ENCODE measurements around the gene ACOT8.
"Not testable (repeated sequence)": the region's sequence is repeated elsewhere in the genome, so short reads cannot be mapped to it uniquely, and the experiment has no call there.

Gene ACOT8
- total RNA-seq = 13.5 to 20.7 (median 15.2) reads per million in 3 donors

- peak within 1 kb of the TSS; percentile 89 for H3K4me3 ChIP-seq (ENCODE audit: insufficient read depth, low read depth, low read length, poor library complexity, severe bottlenecking)
- peaks cover 11% of the 10 kb centered on the region for H3K4me1 ChIP-seq (ENCODE audit: control insufficient read depth, insufficient read depth, low read length, poor library complexity, severe bottlenecking)
- peak; percentile 84 to 93 (median 90) for DNase-seq
- peak within 1 kb of the TSS; percentile 84 for H3K27ac ChIP-seq (ENCODE audit: insufficient read depth, low read length, poor library complexity, severe bottlenecking)
- no peaks in the 10 kb centered on the region for H3K36me3 ChIP-seq (ENCODE audit: control insufficient read depth, insufficient read depth, low read length)
- H3K27me3 ChIP-seq (replicated peaks; ENCODE audit: control insufficient read depth, insufficient read depth, low read length, poor library complexity, severe bottlenecking) = no peaks in the 10 kb centered on the region
- no peaks in the 10 kb centered on the region for H3K9me3 ChIP-seq (ENCODE audit: control insufficient read depth, low read length)
These were observed at the start of gene ACOT8, which contains the start of gene ZSWIM3 for GRCh38 chr20:45857114-45857881. Gene ACOT8 (minus strand): TSS chr20:45857392. CDS start chr20:45857315, 77 bp downstream. Gene ZSWIM3 (plus strand): TSS chr20:45857614. CDS start chr20:45857826, 212 bp downstream.

GRCh38 chr20:45905505-45906079, 48.4 kb upstream of the ACOT8 start:
- Histone ChIP-seq H3K9me3 (ENCODE audit: control insufficient read depth, low read length) (no peaks in the 10 kb centered on the region), H3K36me3 (ENCODE audit: control insufficient read depth, insufficient read depth, low read length) (no peaks in the 10 kb centered on the region), H3K4me3 (ENCODE audit: insufficient read depth, low read depth, low read length, poor library complexity, severe bottlenecking) (no peak overlapping the region), H3K27ac (ENCODE audit: insufficient read depth, low read length, poor library complexity, severe bottlenecking) (no peak overlapping the region), H3K27me3 (replicated peaks; ENCODE audit: control insufficient read depth, insufficient read depth, low read length, poor library complexity, severe bottlenecking) (no peaks in the 10 kb centered on the region), H3K4me1 (ENCODE audit: control insufficient read depth, insufficient read depth, low read length, poor library complexity, severe bottlenecking) (no peaks in the 10 kb centered on the region)
- no peak for DNase-seq

- Histone ChIP-seq H3K4me1 (ENCODE audit: control insufficient read depth, insufficient read depth, low read length, poor library complexity, severe bottlenecking) (no peaks in the 10 kb centered on the region), H3K27me3 (replicated peaks; ENCODE audit: control insufficient read depth, insufficient read depth, low read length, poor library complexity, severe bottlenecking) (no peaks in the 10 kb centered on the region), H3K36me3 (ENCODE audit: control insufficient read depth, insufficient read depth, low read length) (no peaks in the 10 kb centered on the region), H3K27ac (ENCODE audit: insufficient read depth, low read length, poor library complexity, severe bottlenecking) (no peak overlapping the region), H3K4me3 (ENCODE audit: insufficient read depth, low read depth, low read length, poor library complexity, severe bottlenecking) (no peak overlapping the region), H3K9me3 (ENCODE audit: control insufficient read depth, low read length) (no peaks in the 10 kb centered on the region)
- DNase-seq = no peak
These were observed 47.7 kb upstream of the ACOT8 start for GRCh38 chr20:45904583-45905504.

GRCh38 chr20:45902199-45902701, 45.1 kb upstream of the ACOT8 start:
- Histone ChIP-seq H3K36me3 (ENCODE audit: control insufficient read depth, insufficient read depth, low read length) (peaks cover 17% of the 10 kb centered on the region), H3K27me3 (replicated peaks; ENCODE audit: control insufficient read depth, insufficient read depth, low read length, poor library complexity, severe bottlenecking) (no peaks in the 10 kb centered on the region), H3K9me3 (ENCODE audit: control insufficient read depth, low read length) (no peaks in the 10 kb centered on the region), H3K4me1 (ENCODE audit: control insufficient read depth, insufficient read depth, low read length, poor library complexity, severe bottlenecking) (no peaks in the 10 kb centered on the region), H3K27ac (ENCODE audit: insufficient read depth, low read length, poor library complexity, severe bottlenecking) (no peak overlapping the region), H3K4me3 (ENCODE audit: insufficient read depth, low read depth, low read length, poor library complexity, severe bottlenecking) (no peak overlapping the region)
- DNase-seq = no peak

GRCh38 chr20:45901332-45901731, 44.1 kb upstream of the ACOT8 start:
- H3K27ac ChIP-seq (ENCODE audit: insufficient read depth, low read length, poor library complexity, severe bottlenecking); H3K4me3 ChIP-seq (ENCODE audit: insufficient read depth, low read depth, low read length, poor library complexity, severe bottlenecking); DNase-seq; H3K27me3 ChIP-seq (replicated peaks; ENCODE audit: control insufficient read depth, insufficient read depth, low read length, poor library complexity, severe bottlenecking); H3K4me1 ChIP-seq (ENCODE audit: control insufficient read depth, insufficient read depth, low read length, poor library complexity, severe bottlenecking); H3K9me3 ChIP-seq (ENCODE audit: control insufficient read depth, low read length): not testable (repeated sequence)
- H3K36me3 ChIP-seq (ENCODE audit: control insufficient read depth, insufficient read depth, low read length) = peaks cover 23% of the 10 kb centered on the region

- no peaks in the 10 kb centered on the region for H3K4me1 ChIP-seq (ENCODE audit: control insufficient read depth, insufficient read depth, low read length, poor library complexity, severe bottlenecking)
- H3K27ac ChIP-seq (ENCODE audit: insufficient read depth, low read length, poor library complexity, severe bottlenecking) = no peak overlapping the region
- no peaks in the 10 kb centered on the region for H3K9me3 ChIP-seq (ENCODE audit: control insufficient read depth, low read length)
- H3K4me3 ChIP-seq (ENCODE audit: insufficient read depth, low read depth, low read length, poor library complexity, severe bottlenecking) = no peak overlapping the region
- H3K27me3 ChIP-seq (replicated peaks; ENCODE audit: control insufficient read depth, insufficient read depth, low read length, poor library complexity, severe bottlenecking) = no peaks in the 10 kb centered on the region
- H3K36me3 ChIP-seq (ENCODE audit: control insufficient read depth, insufficient read depth, low read length) = peaks cover 30% of the 10 kb centered on the region
- no peak for DNase-seq
These were observed 42.0 kb upstream of the ACOT8 start for GRCh38 chr20:45899046-45899835.

GRCh38 chr20:45898285-45898684, 41.1 kb upstream of the ACOT8 start:
- Histone ChIP-seq H3K4me1 (ENCODE audit: control insufficient read depth, insufficient read depth, low read length, poor library complexity, severe bottlenecking) (no peaks in the 10 kb centered on the region), H3K36me3 (ENCODE audit: control insufficient read depth, insufficient read depth, low read length) (peaks cover 30% of the 10 kb centered on the region), H3K9me3 (ENCODE audit: control insufficient read depth, low read length) (no peaks in the 10 kb centered on the region), H3K27me3 (replicated peaks; ENCODE audit: control insufficient read depth, insufficient read depth, low read length, poor library complexity, severe bottlenecking) (no peaks in the 10 kb centered on the region), H3K27ac (ENCODE audit: insufficient read depth, low read length, poor library complexity, severe bottlenecking) (no peak overlapping the region), H3K4me3 (ENCODE audit: insufficient read depth, low read depth, low read length, poor library complexity, severe bottlenecking) (no peak overlapping the region)
- DNase-seq = no peak

GRCh38 chr20:45897692-45898091, 40.5 kb upstream of the ACOT8 start:
- Histone ChIP-seq H3K27me3 (replicated peaks; ENCODE audit: control insufficient read depth, insufficient read depth, low read length, poor library complexity, severe bottlenecking) (no peaks in the 10 kb centered on the region), H3K36me3 (ENCODE audit: control insufficient read depth, insufficient read depth, low read length) (peaks cover 30% of the 10 kb centered on the region)

GRCh38 chr20:45897289-45897688, 40.1 kb upstream of the ACOT8 start:
- Histone ChIP-seq H3K4me1 (ENCODE audit: control insufficient read depth, insufficient read depth, low read length, poor library complexity, severe bottlenecking) (peaks cover 1% of the 10 kb centered on the region), H3K4me3 (ENCODE audit: insufficient read depth, low read depth, low read length, poor library complexity, severe bottlenecking) (no peak overlapping the region), H3K36me3 (ENCODE audit: control insufficient read depth, insufficient read depth, low read length) (peaks cover 30% of the 10 kb centered on the region), H3K27me3 (replicated peaks; ENCODE audit: control insufficient read depth, insufficient read depth, low read length, poor library complexity, severe bottlenecking) (no peaks in the 10 kb centered on the region), H3K9me3 (ENCODE audit: control insufficient read depth, low read length) (no peaks in the 10 kb centered on the region), H3K27ac (ENCODE audit: insufficient read depth, low read length, poor library complexity, severe bottlenecking) (no peak overlapping the region)
- DNase-seq = no peak

More at GRCh38 chr20:45897692-45898091, 40.5 kb upstream of the ACOT8 start:
- Histone ChIP-seq H3K9me3 (ENCODE audit: control insufficient read depth, low read length) (no peaks in the 10 kb centered on the region), H3K4me3 (ENCODE audit: insufficient read depth, low read depth, low read length, poor library complexity, severe bottlenecking) (no peak overlapping the region), H3K4me1 (ENCODE audit: control insufficient read depth, insufficient read depth, low read length, poor library complexity, severe bottlenecking) (no peaks in the 10 kb centered on the region), H3K27ac (ENCODE audit: insufficient read depth, low read length, poor library complexity, severe bottlenecking) (no peak overlapping the region)
- no peak for DNase-seq

Data from effector memory CD4-positive, alpha-beta T cell (primary cell).